GM23338 (cell line): ENCODE measurements around the gene CFI. TPM values are rescaled to one million over a fixed set of nuclear protein-coding genes. Genes with fewer than 3 reads are reported as not detected.

Experiments used
- ATAC-seq: fragments of 200-7000 bp; cut with Tn5 transposase; 3 replicates; pipeline ENCODE4 v1.9.1; 2020
- DNase-seq: peaks from one replicate; pipeline ENCODE4 v3.0.0-alpha.2; 2015; ENCODE audit warnings: low spot score
- H2AFZ ChIP-seq: fragments of 200-600 bp; sonication (generic); 2 replicates; pipeline ENCODE4 v1.8.0; 2016; ENCODE audit warnings: antibody characterized with exemption, mild to moderate bottlenecking, moderate library complexity
- H3F3A ChIP-seq: fragments of 200-600 bp; sonication (generic); replicated peaks from 2 replicates; pipeline ENCODE4 v1.8.0; 2017; ENCODE audit warnings: antibody characterized with exemption, mixed run types, low read depth
- H3K27ac ChIP-seq: fragments of 200-600 bp; sonication (generic); 2 replicates; pipeline ENCODE4 v1.6.1; 2016; ENCODE audit warnings: low read depth
- H3K27me3 ChIP-seq: fragments of 200-600 bp; sonication (generic); 2 replicates; pipeline ENCODE4 v1.8.0; 2016; ENCODE audit warnings: mild to moderate bottlenecking, mixed run types, moderate library complexity; ENCODE audit not compliant: insufficient read depth
- H3K36me3 ChIP-seq: fragments of 200-600 bp; sonication (generic); 2 replicates; pipeline ENCODE4 v1.8.0; 2016; ENCODE audit warnings: mild to moderate bottlenecking; ENCODE audit not compliant: insufficient read depth
- H3K4me1 ChIP-seq: fragments of 200-600 bp; sonication (generic); 2 replicates; pipeline ENCODE4 v1.8.0; 2016; ENCODE audit warnings: mild to moderate bottlenecking, moderate library complexity; ENCODE audit not compliant: insufficient read depth
- H3K4me2 ChIP-seq: fragments of 200-600 bp; sonication (generic); 2 replicates; pipeline ENCODE4 v1.7.1; 2017; ENCODE audit warnings: mixed run types
- H3K4me3 ChIP-seq: fragments of 200-600 bp; sonication (generic); 2 replicates; pipeline ENCODE4 v1.6.1; 2016; ENCODE audit warnings: mixed run types
- H3K79me2 ChIP-seq: fragments of 200-600 bp; sonication (generic); replicated peaks from 2 replicates; pipeline ENCODE4 v1.8.0; 2017; ENCODE audit warnings: mild to moderate bottlenecking; ENCODE audit not compliant: insufficient read depth
- H3K9me2 ChIP-seq: fragments of 200-600 bp; sonication (generic); 2 replicates; pipeline ENCODE4 v1.8.0; 2017; ENCODE audit not compliant: insufficient read depth
- H4K20me1 ChIP-seq: fragments of 200-600 bp; sonication (generic); replicated peaks from 2 replicates; pipeline ENCODE4 v1.8.0; 2017; ENCODE audit warnings: mild to moderate bottlenecking; ENCODE audit not compliant: insufficient read depth
- H3K27ac Mint-ChIP-seq: 2 replicates; pipeline ENCODE4 v1.8.0; 2020; ENCODE audit warnings: inconsistent platforms, mild to moderate bottlenecking, moderate library complexity, mixed read lengths
- H3K27me3 Mint-ChIP-seq: 3 replicates; pipeline ENCODE4 v1.8.0; 2022; ENCODE audit warnings: low read depth, mild to moderate bottlenecking, moderate library complexity, mixed read lengths, inconsistent platforms; ENCODE audit not compliant: insufficient read depth, poor library complexity
- H3K36me3 Mint-ChIP-seq: 3 replicates; pipeline ENCODE4 v1.8.0; 2021; ENCODE audit warnings: low read depth, mild to moderate bottlenecking, inconsistent platforms, moderate library complexity, mixed read lengths
- H3K4me1 Mint-ChIP-seq: 3 replicates; pipeline ENCODE4 v1.8.0; 2020; ENCODE audit warnings: mild to moderate bottlenecking, inconsistent platforms, mixed read lengths
- H3K4me3 Mint-ChIP-seq: 3 replicates; pipeline ENCODE4 v1.8.0; 2021; ENCODE audit warnings: moderate library complexity, mild to moderate bottlenecking, inconsistent platforms, mixed read lengths
- H3K9me3 Mint-ChIP-seq: 3 replicates; pipeline ENCODE4 v1.8.0; 2020; ENCODE audit warnings: moderate library complexity, mild to moderate bottlenecking, inconsistent platforms, mixed read lengths
- CREB1 ChIP-seq: fragments of 250-450 bp; sonication (Bioruptor Pico); IDR thresholded peaks from 2 replicates; pipeline ENCODE4 v1.5.0; 2020; ENCODE audit warnings: low read depth, mild to moderate bottlenecking, moderate library complexity
- EZH2 ChIP-seq: fragments of 200-600 bp; sonication (generic); IDR thresholded peaks from one replicate; pipeline ENCODE4 v1.8.0; 2017; ENCODE audit warnings: antibody characterized with exemption, mild to moderate bottlenecking, low read depth; ENCODE audit not compliant: unreplicated experiment
- EZH2phosphoT487 ChIP-seq: fragments of 200-600 bp; sonication (generic); IDR thresholded peaks from one replicate; pipeline ENCODE4 v1.8.1; 2018; ENCODE audit warnings: antibody characterized with exemption; ENCODE audit not compliant: unreplicated experiment
- JUNB ChIP-seq: IDR thresholded peaks from one replicate; pipeline ENCODE4 v1.6.1; 2016; ENCODE audit warnings: antibody characterized with exemption; ENCODE audit not compliant: unreplicated experiment
- NANOG ChIP-seq: IDR thresholded peaks from 2 replicates; pipeline ENCODE4 v1.6.1; 2016; ENCODE audit warnings: antibody characterized with exemption, borderline replicate concordance
- POLR2AphosphoS5 ChIP-seq: IDR thresholded peaks from 2 replicates; pipeline ENCODE4 v1.6.1; 2016; ENCODE audit warnings: antibody characterized with exemption, low read depth
- STAT1 ChIP-seq: IDR thresholded peaks from one replicate; pipeline ENCODE4 v1.6.1; 2016; ENCODE audit warnings: antibody characterized with exemption; ENCODE audit not compliant: unreplicated experiment
- ZNF331 ChIP-seq: fragments of 250-450 bp; sonication (Bioruptor Pico); IDR thresholded peaks from 2 replicates; pipeline ENCODE4 v1.5.0; 2020; ENCODE audit warnings: low read depth, mild to moderate bottlenecking, moderate library complexity
- polyA plus RNA-seq: library from polyadenylated mRNA; unstranded; fragments of >200 nt; fragmentation: Nextera tagmentation; extraction: Ambion mirVana; gene quantifications from 2 replicates; pipeline ENCODE4 v1.2.1, GENCODE V29; 2016
- total RNA-seq: library from RNA; depleted of rRNA; stranded (reverse); fragments of >200 nt; shearing (Covaris generic); gene quantifications from 2 replicates; pipeline ENCODE4 v1.2.3, GENCODE V29; 2014
- TF ChIP-seq, protein P1 (sequence below): fragments of 250-450 bp; sonication (Bioruptor Pico); IDR thresholded peaks from 2 replicates; pipeline ENCODE4 v1.5.0; 2020; ENCODE audit warnings: mild to moderate bottlenecking, moderate library complexity
- TF ChIP-seq, protein P2 (sequence below): IDR thresholded peaks from 2 replicates; pipeline ENCODE4 v1.6.1; 2016; ENCODE audit warnings: antibody characterized with exemption
- TF ChIP-seq, protein P3 (sequence below): IDR thresholded peaks from one replicate; pipeline ENCODE4 v1.6.1; 2018; ENCODE audit warnings: antibody characterized with exemption; ENCODE audit not compliant: unreplicated experiment
- TF ChIP-seq, protein P4 (sequence below), 2 experiments: fragments of 200-600 bp in 1 of 2; sonication (generic) in 1 of 2; conservative IDR thresholded peaks; 2 replicates each; pipeline versions ENCODE4 v1.5.1 to v1.6.1; 2016 to 2017; ENCODE audit warnings: antibody characterized with exemption in 2 of 2, low read depth in 2 of 2, mild to moderate bottlenecking in 2 of 2, moderate library complexity in 1 of 2

Gene CFI
- total and polyA plus RNA-seq, 2 experiments from 2014 or later = not detected

DNA sequence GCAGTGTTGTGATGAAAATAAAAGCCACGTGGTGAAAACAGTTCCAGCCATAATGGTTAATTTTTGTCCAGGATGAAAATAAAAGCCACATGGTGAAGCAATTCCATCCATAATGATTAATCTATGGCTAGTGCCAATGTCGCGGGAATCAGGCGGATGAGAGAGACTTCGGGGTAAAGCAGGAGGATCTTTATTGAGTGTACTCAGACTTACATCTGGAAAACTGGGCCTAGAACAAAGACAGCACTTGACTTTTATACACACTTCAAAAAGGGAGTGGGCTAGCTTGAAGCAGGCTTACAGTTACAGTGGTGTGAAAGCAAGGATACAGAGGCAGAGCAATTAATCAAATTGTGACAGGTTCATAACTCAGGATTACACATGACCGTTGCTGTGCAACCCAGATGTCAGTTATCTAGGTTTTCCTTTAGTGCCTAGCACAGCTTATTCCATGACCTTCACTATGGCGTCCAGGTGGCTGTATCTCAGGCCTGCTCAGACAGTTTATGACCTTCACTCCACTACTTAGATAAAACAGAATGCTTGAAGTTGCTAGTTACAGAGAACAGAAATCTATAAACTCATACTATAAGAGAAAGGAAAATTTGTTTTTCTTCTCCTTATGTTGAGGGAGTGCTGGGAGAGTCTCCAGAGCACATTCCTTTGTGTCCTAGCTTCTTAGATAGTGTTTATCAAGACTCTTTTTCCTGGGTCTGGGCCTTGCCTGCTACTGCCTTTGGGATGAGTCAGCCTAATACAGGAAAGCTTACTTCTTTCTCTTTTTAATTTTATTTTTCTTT, 66.0 kb downstream of the CFI start (continued):
- TF ChIP-seq, protein P1, sequence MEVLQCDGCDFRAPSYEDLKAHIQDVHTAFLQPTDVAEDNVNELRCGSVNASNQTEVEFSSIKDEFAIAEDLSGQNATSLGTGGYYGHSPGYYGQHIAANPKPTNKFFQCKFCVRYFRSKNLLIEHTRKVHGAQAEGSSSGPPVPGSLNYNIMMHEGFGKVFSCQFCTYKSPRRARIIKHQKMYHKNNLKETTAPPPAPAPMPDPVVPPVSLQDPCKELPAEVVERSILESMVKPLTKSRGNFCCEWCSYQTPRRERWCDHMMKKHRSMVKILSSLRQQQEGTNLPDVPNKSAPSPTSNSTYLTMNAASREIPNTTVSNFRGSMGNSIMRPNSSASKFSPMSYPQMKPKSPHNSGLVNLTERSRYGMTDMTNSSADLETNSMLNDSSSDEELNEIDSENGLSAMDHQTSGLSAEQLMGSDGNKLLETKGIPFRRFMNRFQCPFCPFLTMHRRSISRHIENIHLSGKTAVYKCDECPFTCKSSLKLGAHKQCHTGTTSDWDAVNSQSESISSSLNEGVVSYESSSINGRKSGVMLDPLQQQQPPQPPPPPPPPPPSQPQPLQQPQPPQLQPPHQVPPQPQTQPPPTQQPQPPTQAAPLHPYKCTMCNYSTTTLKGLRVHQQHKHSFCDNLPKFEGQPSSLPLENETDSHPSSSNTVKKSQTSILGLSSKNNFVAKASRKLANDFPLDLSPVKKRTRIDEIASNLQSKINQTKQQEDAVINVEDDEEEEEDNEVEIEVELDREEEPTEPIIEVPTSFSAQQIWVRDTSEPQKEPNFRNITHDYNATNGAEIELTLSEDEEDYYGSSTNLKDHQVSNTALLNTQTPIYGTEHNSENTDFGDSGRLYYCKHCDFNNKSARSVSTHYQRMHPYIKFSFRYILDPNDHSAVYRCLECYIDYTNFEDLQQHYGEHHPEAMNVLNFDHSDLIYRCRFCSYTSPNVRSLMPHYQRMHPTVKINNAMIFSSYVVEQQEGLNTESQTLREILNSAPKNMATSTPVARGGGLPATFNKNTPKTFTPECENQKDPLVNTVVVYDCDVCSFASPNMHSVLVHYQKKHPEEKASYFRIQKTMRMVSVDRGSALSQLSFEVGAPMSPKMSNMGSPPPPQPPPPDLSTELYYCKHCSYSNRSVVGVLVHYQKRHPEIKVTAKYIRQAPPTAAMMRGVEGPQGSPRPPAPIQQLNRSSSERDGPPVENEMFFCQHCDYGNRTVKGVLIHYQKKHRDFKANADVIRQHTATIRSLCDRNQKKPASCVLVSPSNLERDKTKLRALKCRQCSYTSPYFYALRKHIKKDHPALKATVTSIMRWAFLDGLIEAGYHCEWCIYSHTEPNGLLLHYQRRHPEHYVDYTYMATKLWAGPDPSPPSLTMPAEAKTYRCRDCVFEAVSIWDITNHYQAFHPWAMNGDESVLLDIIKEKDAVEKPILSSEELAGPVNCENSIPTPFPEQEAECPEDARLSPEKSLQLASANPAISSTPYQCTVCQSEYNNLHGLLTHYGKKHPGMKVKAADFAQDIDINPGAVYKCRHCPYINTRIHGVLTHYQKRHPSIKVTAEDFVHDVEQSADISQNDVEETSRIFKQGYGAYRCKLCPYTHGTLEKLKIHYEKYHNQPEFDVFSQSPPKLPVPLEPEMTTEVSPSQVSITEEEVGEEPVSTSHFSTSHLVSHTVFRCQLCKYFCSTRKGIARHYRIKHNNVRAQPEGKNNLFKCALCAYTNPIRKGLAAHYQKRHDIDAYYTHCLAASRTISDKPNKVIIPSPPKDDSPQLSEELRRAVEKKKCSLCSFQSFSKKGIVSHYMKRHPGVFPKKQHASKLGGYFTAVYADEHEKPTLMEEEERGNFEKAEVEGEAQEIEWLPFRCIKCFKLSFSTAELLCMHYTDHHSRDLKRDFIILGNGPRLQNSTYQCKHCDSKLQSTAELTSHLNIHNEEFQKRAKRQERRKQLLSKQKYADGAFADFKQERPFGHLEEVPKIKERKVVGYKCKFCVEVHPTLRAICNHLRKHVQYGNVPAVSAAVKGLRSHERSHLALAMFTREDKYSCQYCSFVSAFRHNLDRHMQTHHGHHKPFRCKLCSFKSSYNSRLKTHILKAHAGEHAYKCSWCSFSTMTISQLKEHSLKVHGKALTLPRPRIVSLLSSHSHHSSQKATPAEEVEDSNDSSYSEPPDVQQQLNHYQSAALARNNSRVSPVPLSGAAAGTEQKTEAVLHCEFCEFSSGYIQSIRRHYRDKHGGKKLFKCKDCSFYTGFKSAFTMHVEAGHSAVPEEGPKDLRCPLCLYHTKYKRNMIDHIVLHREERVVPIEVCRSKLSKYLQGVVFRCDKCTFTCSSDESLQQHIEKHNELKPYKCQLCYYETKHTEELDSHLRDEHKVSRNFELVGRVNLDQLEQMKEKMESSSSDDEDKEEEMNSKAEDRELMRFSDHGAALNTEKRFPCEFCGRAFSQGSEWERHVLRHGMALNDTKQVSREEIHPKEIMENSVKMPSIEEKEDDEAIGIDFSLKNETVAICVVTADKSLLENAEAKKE = no peak
- no peak for TF ChIP-seq EZH2phosphoT487
- no peak for TF ChIP-seq JUNB
- no peak for TF ChIP-seq STAT1

DNA sequence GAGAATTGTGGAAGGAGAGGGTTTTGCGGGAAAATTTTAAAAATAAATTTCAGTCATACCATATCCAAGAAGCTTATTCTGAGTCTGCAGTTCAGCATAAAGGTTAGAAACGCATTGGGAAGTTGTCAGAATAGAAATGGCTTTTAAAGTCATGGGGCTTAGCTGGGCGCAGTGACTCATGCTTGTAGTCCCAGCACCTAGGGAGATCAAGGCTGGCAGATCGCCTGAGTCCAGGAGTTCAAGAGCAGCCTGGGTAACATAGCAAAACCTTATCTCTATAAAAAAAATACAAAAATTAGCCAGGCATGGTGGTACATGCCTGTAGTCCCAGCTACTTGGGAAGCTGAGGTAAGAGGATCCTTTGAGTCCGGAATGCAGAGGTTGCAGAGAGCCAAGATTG, 68.1 kb downstream of the CFI start:
- no peak overlapping the region for H3K4me3 Mint-ChIP-seq
- no peak overlapping the region for H2AFZ ChIP-seq
- ATAC-seq = no peak
- no peaks in the 10 kb centered on the region; the same call in 2 of the 3 replicates for H3K9me3 Mint-ChIP-seq
- no peak overlapping the region for H3K4me2 ChIP-seq
- no peak overlapping the region for H3K4me3 ChIP-seq
- no peaks in the 10 kb centered on the region for H3K9me2 ChIP-seq
- H4K20me1 ChIP-seq = no peaks in the 10 kb centered on the region
- no peak overlapping the region for H3K27ac Mint-ChIP-seq
- 0 out of 2 replicates have a peak, but pooled peaks cover 4% of the 10 kb centered on the region for H3K4me1 ChIP-seq
- no peaks in the 10 kb centered on the region for H3K27me3 ChIP-seq
- no peaks in the 10 kb centered on the region; the same call in 2 of the 3 replicates for H3K36me3 Mint-ChIP-seq
- H3K27ac ChIP-seq = no peak overlapping the region
- H3K4me1 Mint-ChIP-seq = peaks cover 5% of the 10 kb centered on the region; the same call in 2 of the 3 replicates
- H3F3A ChIP-seq = no peaks in the 10 kb centered on the region
- no peaks in the 10 kb centered on the region for H3K36me3 ChIP-seq
- H3K79me2 ChIP-seq = peaks cover 7% of the 10 kb centered on the region
- H3K27me3 Mint-ChIP-seq = peaks cover 13% of the 10 kb centered on the region
- no peak for DNase-seq
- TF ChIP-seq NANOG (no peak), EZH2phosphoT487 (no peak), ZNF331 (no peak), JUNB (no peak), CREB1 (CRISPR knock-in tag) (no peak), STAT1 (no peak), POLR2AphosphoS5 (no peak), EZH2 (no peak)
- TF ChIP-seq, protein P2, sequence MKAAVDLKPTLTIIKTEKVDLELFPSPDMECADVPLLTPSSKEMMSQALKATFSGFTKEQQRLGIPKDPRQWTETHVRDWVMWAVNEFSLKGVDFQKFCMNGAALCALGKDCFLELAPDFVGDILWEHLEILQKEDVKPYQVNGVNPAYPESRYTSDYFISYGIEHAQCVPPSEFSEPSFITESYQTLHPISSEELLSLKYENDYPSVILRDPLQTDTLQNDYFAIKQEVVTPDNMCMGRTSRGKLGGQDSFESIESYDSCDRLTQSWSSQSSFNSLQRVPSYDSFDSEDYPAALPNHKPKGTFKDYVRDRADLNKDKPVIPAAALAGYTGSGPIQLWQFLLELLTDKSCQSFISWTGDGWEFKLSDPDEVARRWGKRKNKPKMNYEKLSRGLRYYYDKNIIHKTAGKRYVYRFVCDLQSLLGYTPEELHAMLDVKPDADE = no peak
- TF ChIP-seq, protein P3, sequence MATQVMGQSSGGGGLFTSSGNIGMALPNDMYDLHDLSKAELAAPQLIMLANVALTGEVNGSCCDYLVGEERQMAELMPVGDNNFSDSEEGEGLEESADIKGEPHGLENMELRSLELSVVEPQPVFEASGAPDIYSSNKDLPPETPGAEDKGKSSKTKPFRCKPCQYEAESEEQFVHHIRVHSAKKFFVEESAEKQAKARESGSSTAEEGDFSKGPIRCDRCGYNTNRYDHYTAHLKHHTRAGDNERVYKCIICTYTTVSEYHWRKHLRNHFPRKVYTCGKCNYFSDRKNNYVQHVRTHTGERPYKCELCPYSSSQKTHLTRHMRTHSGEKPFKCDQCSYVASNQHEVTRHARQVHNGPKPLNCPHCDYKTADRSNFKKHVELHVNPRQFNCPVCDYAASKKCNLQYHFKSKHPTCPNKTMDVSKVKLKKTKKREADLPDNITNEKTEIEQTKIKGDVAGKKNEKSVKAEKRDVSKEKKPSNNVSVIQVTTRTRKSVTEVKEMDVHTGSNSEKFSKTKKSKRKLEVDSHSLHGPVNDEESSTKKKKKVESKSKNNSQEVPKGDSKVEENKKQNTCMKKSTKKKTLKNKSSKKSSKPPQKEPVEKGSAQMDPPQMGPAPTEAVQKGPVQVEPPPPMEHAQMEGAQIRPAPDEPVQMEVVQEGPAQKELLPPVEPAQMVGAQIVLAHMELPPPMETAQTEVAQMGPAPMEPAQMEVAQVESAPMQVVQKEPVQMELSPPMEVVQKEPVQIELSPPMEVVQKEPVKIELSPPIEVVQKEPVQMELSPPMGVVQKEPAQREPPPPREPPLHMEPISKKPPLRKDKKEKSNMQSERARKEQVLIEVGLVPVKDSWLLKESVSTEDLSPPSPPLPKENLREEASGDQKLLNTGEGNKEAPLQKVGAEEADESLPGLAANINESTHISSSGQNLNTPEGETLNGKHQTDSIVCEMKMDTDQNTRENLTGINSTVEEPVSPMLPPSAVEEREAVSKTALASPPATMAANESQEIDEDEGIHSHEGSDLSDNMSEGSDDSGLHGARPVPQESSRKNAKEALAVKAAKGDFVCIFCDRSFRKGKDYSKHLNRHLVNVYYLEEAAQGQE = no peak
- TF ChIP-seq, protein P4, sequence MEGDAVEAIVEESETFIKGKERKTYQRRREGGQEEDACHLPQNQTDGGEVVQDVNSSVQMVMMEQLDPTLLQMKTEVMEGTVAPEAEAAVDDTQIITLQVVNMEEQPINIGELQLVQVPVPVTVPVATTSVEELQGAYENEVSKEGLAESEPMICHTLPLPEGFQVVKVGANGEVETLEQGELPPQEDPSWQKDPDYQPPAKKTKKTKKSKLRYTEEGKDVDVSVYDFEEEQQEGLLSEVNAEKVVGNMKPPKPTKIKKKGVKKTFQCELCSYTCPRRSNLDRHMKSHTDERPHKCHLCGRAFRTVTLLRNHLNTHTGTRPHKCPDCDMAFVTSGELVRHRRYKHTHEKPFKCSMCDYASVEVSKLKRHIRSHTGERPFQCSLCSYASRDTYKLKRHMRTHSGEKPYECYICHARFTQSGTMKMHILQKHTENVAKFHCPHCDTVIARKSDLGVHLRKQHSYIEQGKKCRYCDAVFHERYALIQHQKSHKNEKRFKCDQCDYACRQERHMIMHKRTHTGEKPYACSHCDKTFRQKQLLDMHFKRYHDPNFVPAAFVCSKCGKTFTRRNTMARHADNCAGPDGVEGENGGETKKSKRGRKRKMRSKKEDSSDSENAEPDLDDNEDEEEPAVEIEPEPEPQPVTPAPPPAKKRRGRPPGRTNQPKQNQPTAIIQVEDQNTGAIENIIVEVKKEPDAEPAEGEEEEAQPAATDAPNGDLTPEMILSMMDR (conservative IDR thresholded peaks at IDR 0.05; ENCODE audit: low read depth in 2 of 2) = no peak
